Measurements from ENCODE around the gene KAT5.
"Not testable (repeated sequence)": the region's sequence is repeated elsewhere in the genome, so short reads cannot be mapped to it uniquely, and the experiment has no call there.

Gene KAT5

GRCh38 chr11:65762169-65762568 is 50.1 kb downstream of the KAT5 start:
- H3K27ac ChIP-seq (ENCODE audit: low read length); H3K4me3 ChIP-seq (ENCODE audit: low read length); H3K9me3 ChIP-seq (ENCODE audit: control insufficient read depth, low read depth, low read length); H3K9ac ChIP-seq (ENCODE audit: low read length); H3K36me3 ChIP-seq (ENCODE audit: control insufficient read depth, low read depth, low read length); H3K4me1 ChIP-seq (ENCODE audit: control insufficient read depth, low read depth, low read length); H3K27me3 ChIP-seq (ENCODE audit: control insufficient read depth, insufficient read depth, low read length): not testable (repeated sequence)

GRCh38 chr11:65762816-65763215 is 50.8 kb downstream of the KAT5 start:
- not testable (repeated sequence) for H3K4me3 ChIP-seq (ENCODE audit: low read length); H3K36me3 ChIP-seq (ENCODE audit: control insufficient read depth, low read depth, low read length); H3K9me3 ChIP-seq (ENCODE audit: control insufficient read depth, low read depth, low read length); H3K27ac ChIP-seq (ENCODE audit: low read length); H3K27me3 ChIP-seq (ENCODE audit: control insufficient read depth, insufficient read depth, low read length); H3K9ac ChIP-seq (ENCODE audit: low read length); H3K4me1 ChIP-seq (ENCODE audit: control insufficient read depth, low read depth, low read length)

- H3K4me3 ChIP-seq (ENCODE audit: low read length): no peak overlapping the region
- no peaks in the 10 kb centered on the region for H3K27me3 ChIP-seq (ENCODE audit: control insufficient read depth, insufficient read depth, low read length)
- H3K27ac ChIP-seq (ENCODE audit: low read length): no peak overlapping the region
- H3K9ac ChIP-seq (ENCODE audit: low read length): no peak overlapping the region
- H3K36me3 ChIP-seq (ENCODE audit: control insufficient read depth, low read depth, low read length): no peaks in the 10 kb centered on the region
- no peaks in the 10 kb centered on the region for H3K4me1 ChIP-seq (ENCODE audit: control insufficient read depth, low read depth, low read length)
- no peaks in the 10 kb centered on the region for H3K9me3 ChIP-seq (ENCODE audit: control insufficient read depth, low read depth, low read length)
Observed at GRCh38 chr11:65764434-65764833, 52.4 kb downstream of the KAT5 start.

GRCh38 chr11:65766535-65766934 is 54.5 kb downstream of the KAT5 start:
- Histone ChIP-seq H3K27me3 (ENCODE audit: control insufficient read depth, insufficient read depth, low read length) (no peaks in the 10 kb centered on the region), H3K4me1 (ENCODE audit: control insufficient read depth, low read depth, low read length) (no peaks in the 10 kb centered on the region), H3K9me3 (ENCODE audit: control insufficient read depth, low read depth, low read length) (no peaks in the 10 kb centered on the region), H3K9ac (ENCODE audit: low read length) (no peak overlapping the region), H3K36me3 (ENCODE audit: control insufficient read depth, low read depth, low read length) (no peaks in the 10 kb centered on the region), H3K27ac (ENCODE audit: low read length) (no peak overlapping the region), H3K4me3 (ENCODE audit: low read length) (no peak overlapping the region)

GRCh38 chr11:65767406-65767805 is 55.4 kb downstream of the KAT5 start:
- H3K4me1 ChIP-seq (ENCODE audit: control insufficient read depth, low read depth, low read length): no peaks in the 10 kb centered on the region
- no peaks in the 10 kb centered on the region for H3K9me3 ChIP-seq (ENCODE audit: control insufficient read depth, low read depth, low read length)
- no peaks in the 10 kb centered on the region for H3K36me3 ChIP-seq (ENCODE audit: control insufficient read depth, low read depth, low read length)
- no peak overlapping the region for H3K27ac ChIP-seq (ENCODE audit: low read length)
- no peak overlapping the region for H3K9ac ChIP-seq (ENCODE audit: low read length)
- no peaks in the 10 kb centered on the region for H3K27me3 ChIP-seq (ENCODE audit: control insufficient read depth, insufficient read depth, low read length)
- no peak overlapping the region for H3K4me3 ChIP-seq (ENCODE audit: low read length)

GRCh38 chr11:65767806-65768205 is 55.8 kb downstream of the KAT5 start:
- H3K9ac ChIP-seq (ENCODE audit: low read length); H3K4me1 ChIP-seq (ENCODE audit: control insufficient read depth, low read depth, low read length); H3K4me3 ChIP-seq (ENCODE audit: low read length); H3K9me3 ChIP-seq (ENCODE audit: control insufficient read depth, low read depth, low read length); H3K27ac ChIP-seq (ENCODE audit: low read length); H3K27me3 ChIP-seq (ENCODE audit: control insufficient read depth, insufficient read depth, low read length); H3K36me3 ChIP-seq (ENCODE audit: control insufficient read depth, low read depth, low read length): not testable (repeated sequence)

Measured in iPS-18a (cell line).